HG03442 (cell line): ENCODE measurements around the gene PGAM2.
A peak's percentile ranks its signal among the peaks of the same experiment; 100 is the strongest.

Experiments used
- ATAC-seq: cut with Tn5 transposase; IDR thresholded peaks from one replicate; pipeline ENCODE4 v1.9.1; 2021; ENCODE audit warnings: mild to moderate bottlenecking, moderate library complexity; ENCODE audit not compliant: unreplicated experiment

The PGAM2 gene

DNA sequence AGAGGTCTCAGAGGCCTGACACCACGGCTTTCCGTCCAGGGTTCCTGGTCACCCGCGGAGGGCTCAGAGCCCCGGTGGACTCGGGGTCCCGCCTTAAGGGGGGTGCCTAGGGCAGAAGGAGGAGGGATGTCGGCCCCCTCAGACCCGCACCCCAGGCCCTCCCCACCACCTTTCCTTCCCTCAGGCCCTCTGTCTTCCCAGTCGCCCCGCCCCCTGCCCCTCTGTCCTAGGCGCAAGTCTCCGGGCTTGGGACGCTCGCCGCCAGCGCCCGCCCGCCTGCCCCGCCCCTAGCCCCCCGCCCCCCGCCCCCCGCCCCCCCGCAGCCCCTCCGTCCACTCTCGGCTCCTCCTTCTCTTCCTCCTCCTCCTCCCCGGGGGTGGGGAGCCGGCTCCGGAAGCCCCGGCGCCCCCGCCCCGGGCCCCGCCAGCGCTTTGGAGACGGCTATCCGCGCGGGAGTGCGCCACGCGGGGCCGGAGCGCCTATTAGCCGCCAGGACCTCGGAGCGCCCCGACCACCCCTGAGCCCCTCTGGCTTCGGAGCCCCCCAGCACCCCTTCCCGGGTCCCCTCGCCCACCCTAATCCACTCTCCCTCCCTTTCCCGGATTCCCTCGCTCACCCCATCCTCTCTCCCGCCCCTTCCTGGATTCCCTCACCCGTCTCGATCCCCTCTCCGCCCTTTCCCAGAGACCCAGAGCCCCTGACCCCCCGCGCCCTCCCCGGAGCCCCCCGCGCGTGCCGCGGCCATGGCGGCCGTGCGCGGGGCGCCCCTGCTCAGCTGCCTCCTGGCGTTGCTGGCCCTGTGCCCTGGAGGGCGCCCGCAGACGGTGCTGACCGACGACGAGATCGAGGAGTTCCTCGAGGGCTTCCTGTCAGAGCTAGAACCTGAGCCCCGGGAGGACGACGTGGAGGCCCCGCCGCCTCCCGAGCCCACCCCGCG lies 38.8 kb upstream of the PGAM2 start, which contains the start of gene AEBP1:
TSS of gene AEBP1 (plus strand) at position 423 of the 937 bp plus-strand sequence. CDS start at position 744, 321 bp downstream.
- no peak for ATAC-seq

DNA sequence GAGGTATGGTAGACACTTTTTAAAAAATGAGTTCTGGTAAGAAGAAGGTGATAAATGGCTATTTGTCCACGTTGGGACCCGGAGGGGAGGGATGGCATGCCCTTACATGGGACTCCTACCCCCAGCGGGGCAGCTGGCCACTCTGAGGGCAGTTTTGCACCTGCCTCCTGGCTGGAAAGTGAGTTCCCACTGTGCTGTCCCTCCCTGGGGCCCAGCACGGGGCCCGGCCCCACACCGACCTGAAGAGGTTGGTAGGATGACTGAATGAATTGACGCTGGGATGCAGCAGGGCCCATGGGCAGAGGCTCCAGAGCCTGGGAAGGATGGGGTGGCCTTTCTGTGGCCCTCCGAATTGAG lies 38.2 kb upstream of the PGAM2 start:
- ATAC-seq, result no peak

GRCh38 chr7:44102846-44103565 lies 37.6 kb upstream of the PGAM2 start:
- no peak for ATAC-seq

- ATAC-seq, result no peak
These were observed 36.8 kb upstream of the PGAM2 start for GRCh38 chr7:44101966-44102845.

GRCh38 chr7:44101303-44101965 lies 36.1 kb upstream of the PGAM2 start:
- ATAC-seq, result no peak

- no peak for ATAC-seq
These were observed 35.3 kb upstream of the PGAM2 start for GRCh38 chr7:44100458-44101302.

DNA sequence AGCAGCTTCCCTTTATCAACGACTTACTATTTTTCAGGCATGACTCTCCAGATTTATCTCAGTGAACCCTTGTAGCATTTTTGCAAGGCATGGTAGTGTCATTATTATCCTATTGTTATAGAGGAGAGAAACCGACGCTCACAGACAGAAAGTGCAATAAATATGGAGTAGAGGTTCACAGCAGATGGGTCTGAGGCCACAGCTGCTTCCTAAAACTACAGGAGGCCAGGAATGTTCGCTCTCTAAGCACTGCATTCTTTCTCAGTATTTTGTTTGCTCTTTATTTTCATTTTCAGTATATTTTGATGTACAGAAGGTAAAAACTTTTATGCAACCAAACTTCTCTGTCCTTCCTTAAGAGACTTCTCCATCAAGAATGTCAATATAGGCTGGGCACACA lies 34.3 kb upstream of the PGAM2 start:
- ATAC-seq, result no peak

DNA sequence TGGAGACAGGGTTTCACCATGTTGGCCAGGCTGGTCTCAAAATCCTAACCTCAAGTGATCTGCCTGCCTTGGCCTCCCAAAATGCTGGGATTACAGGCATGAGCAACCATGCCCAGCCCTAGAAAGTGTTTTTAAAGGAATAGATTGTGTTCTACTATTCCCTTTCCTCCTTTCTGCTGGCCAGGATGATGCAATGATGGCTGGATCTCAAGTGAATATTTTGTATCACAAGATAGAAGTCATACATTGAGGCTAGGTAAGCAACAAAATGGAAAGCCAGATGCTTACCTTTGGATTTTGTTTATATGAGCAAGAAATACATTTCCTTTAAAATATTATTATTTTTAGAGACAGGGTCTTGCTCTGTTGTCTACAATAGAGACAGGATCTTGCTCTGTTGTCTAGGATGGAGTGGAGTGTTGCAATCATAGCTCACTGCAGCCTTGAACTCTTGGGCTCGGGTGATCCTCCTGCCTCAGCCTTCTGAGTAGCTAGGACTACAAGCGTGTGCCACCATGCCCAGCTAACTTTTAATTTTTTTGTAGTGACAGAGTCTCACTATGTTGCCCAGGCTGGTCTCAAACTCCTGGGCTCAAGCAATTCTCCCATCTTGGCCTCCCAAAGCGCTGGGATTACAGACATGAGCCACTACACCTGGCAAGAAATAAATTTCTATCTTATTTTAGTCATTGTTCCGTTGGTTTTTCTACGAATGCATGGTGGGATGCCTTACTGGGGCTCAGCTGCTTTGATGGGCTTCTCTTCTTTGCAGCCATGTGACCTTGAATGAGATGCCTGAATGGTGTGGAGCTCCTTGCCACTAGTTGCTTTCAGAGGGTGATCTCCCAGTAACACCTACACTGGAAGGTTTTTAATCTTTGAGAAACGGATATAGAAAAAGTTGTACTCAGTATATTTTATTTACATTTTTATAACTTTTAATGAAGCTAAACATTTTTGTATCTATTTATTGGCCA lies 33.0 kb upstream of the PGAM2 start:
- no peak for ATAC-seq

GRCh38 chr7:44097064-44097932 lies 31.9 kb upstream of the PGAM2 start:
- ATAC-seq, result peak; percentile 49

- no peak for ATAC-seq
These were observed 31.0 kb upstream of the PGAM2 start for GRCh38 chr7:44096326-44096881.

DNA sequence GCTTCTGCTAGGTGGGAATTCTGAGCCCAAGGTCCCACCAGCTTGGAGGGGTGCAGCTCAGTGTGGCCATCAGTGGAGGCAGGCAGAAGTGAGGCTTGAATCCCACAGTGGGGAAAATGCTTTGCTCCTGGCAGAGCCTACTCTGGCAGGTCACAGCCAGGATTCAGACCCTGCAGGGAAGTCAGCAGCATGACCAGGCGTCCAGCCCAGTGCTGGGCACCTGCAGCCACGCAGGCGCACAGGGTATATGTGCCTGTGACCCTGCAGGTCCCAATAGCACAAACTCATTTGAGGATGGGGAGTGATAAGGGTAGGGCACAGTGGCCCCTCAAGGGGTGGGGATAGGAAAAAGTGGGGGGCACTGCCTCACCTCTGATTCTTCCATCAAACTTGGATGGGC lies 30.4 kb upstream of the PGAM2 start:
- ATAC-seq, result no peak

DNA sequence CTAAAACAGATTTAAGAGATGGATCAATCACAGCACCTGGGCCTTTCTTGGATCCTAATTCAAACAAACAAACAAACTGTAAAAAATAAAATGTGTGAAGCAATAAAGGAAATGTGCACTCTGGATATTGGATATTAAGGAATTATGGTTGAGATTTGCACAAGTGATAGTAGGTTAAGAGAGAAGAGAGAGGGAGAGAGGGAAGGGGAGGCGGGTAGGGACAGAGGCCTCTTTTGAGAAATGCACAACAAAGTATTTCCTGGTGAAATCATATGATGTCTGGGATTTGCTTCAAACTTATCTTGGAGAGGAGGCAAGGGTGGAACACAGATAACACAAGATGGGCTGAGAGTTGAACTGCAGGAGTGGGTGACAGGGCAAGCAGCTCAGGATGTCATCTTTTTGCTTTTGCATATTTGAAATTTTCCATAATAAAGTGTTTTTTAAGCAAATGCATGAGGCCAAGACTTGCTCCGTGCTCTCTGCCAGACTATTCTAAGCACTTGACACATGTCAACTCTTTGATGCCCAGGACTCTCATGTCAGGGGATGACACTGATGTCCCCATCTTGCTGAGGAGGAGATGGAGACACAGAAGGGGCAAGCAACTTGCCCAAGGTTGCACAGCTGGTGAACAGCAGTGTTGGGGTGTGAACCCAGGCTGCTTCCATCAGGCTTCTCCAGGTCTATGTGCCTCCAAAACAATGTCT lies 29.7 kb upstream of the PGAM2 start:
- ATAC-seq, result no peak

- no peak for ATAC-seq
These were observed 29.0 kb upstream of the PGAM2 start for GRCh38 chr7:44094365-44094764.

GRCh38 chr7:44093102-44093641 lies 27.8 kb upstream of the PGAM2 start:
- no peak for ATAC-seq

- no peak for ATAC-seq
These were observed 22.8 kb upstream of the PGAM2 start for GRCh38 chr7:44087911-44088838.
